ENCODE measurements around the gene TENT5C.
"Not testable (repeated sequence)": the region's sequence is repeated elsewhere in the genome, so short reads cannot be mapped to it uniquely, and the experiment has no call there.

- TF ChIP-seq CTCF, POLR2A (IDR thresholded peaks at IDR 0.05): not testable (repeated sequence)
Observed at GRCh38 chr1:117558451-117558850, 47.4 kb upstream of the TENT5C start.
